ENCODE results near the gene GORASP2.

GORASP2 gene

DNA sequence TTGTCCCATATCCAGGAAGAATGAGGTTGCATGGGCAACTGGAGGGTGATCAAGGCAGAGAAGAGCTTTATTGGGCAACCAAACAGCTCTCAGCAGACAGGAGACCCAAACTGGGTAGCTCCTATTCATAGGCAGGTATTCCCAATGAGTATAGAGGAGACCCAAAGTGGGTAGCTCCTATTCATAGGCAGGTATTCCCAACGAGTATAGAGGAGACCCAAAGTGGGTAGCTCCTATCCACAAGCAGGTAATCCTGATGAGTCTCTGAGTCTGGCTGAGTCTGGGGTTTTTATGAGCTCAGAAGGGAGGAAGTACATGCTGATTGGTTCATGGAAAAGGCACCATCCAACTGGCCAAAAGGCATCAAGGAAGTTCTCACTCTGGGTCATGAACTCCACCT is 5.3 kb upstream of the GORASP2 start:
- no peak for FAIRE-seq

DNA sequence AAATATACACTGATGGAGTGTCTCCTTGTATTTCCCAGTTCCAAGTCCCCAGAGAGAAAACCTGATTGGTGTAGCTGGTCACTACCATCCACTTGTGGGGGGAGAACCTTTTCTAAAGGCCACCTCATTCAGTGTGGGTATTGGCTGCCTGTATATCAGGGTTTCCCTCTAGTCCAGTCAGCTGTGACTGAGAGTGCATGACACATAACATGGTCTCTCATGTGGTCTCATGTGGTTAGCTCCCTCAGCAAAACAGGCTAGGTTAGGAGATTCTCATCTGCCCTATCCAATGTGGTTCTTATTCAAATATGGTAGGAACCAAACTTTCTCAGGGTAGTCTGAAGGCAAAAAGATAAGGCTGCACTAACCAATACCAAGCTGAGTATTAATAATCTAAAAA is 4.1 kb upstream of the GORASP2 start:
- no peak for FAIRE-seq

DNA sequence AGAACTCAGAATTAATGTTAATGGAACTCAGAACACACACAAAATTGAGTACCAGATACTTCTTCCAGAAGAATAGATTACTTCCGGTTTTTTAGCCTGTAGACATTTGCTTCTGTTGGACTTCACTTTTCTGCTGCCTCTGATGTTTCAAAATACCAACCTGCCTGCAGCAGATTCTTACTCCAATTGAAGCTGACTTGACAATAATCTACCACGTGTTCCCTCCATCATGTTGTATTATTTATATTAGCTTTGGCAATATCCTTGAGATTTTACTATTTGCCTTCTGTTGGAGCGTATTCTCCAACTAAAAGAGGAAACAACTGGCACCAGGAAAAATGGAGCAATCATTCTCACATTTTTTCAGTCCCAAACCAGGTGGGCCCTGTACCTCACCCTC is 3.1 kb upstream of the GORASP2 start:
- no peak for FAIRE-seq

DNA sequence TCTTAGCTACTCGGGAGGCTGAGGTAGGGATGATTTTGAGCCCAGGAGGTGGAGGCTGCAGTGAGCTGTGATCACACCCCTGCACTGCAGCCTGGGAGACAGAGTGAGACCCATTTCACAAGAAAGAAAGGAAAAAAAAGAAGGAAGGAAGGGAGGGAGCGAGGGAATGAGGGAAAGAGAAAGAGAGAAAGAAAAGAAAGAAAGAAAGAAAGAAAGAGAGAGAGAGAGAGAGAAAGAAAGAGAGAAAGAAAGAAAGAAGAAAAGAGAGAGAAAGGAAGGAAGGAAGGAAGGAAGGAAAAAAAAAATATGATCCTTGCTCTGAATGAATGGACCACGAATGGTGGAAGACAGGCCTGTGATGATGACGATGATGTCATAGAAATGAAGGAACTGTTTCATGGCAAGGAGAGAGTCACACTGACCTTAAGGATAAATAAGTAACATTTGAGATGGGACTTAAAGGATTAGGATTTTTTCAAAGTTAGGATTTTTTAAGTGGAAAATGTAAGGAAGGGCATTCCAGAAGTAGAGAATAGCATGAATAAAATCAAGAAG is 2.2 kb upstream of the GORASP2 start:
- no peak for FAIRE-seq

DNA sequence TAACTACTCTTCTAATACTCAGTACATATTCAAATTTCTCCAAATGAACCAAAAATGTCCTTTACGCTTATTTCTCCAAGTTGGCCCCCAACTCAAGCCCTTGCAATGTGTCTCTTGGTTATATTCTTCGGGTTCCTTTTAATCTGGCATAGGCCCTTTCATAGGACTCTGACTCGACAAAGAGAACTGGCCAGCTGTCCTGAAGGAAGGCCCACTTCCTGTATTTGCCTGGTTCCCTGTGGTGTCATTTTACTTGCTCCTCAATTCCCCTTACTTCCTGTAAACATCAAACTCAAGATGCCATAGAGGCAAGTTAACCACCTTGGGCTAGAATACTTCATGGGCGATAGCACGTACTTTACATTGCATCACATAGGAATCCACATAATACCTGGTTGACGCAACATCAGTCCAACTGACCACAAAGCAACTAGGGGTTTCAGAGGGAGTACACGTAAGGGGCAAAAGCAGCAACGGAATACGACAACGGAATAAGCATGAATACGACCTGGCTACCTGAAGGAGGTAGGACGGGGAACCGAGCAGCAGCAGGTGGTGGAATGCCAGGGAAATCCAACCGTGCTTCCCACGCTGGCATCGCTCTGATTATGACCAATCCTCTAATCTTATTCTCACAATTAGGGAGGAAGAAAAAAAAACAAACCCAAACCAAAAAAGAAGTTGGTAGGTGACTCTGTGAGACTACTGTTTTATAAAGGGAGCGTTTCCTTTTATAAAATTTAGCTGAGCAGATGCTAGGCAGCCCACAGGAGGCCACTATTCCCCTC is 823 bp upstream of the GORASP2 start:
- FAIRE-seq: no peak

DNA sequence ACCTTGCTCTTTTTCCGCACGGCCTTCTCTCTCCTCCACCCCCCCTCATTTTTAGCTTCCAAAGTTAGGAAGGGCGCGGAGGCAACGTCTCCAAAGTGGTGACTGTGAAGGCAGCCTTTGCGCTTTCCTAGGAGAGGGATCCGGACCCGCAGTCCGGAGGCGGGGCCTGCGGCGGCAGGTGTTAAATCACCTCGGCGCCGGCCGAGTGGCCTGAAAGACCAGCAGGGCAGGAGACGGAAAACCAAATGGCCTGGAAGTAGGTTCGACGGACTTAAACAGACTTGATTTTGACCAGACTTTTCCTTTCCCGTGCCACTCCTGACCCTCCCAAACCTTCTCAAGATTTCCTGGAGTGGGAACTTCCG is 615 bp downstream of the GORASP2 start:
- FAIRE-seq: no peak

DNA sequence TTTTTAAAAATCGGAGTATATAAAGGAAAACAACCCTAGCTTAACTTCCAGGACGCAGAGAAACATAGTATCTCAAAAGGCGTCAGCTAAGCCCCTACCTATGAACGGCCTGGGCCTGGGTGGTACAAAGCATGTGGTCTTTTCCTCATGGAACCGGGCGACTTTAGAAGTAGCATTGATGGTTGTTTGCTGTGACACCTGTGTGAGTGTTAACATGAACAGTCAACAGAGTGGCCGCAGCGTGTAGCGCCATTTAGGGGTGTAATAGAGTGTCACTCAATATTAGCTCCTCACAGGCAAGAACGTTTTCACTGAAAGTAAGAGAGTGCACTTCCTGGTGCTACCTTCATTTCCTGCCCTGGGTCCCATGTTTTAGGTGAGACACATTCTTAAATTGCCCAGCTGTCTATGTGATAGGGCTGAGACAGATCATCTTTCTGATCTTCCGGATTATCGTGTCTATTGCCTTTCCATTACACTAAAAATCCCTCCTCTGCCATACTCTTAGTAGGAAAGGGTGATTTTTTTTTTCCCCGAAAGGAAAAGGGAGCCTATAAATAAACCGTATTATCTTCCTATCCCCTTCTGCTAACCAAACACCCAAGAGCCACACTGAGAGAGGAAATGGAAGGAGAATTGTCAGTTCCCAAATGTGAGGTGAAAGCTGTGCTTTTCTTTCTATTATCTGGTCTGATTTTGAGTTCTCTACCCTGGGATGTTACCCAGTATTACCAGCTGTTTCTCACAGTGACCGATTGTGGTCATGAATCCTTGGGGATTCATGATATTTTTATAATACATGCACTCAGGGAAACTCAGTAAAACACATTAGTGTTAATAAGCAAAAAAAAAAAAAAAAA is 1.3 kb downstream of the GORASP2 start:
- FAIRE-seq: no peak

DNA sequence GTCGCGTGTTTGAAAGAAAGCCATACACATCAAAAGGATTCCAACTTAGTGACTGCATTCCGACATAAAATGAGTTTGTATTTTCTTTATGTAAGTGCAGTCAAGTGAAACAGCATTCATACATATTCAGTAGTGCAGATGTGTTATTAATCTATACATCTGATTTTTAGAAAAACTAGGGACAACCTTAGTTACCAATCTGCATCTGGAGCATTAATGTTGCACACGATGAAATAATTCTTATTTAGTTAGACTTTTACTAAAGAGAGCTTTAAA is 1.9 kb downstream of the GORASP2 start:
- no peak for FAIRE-seq

DNA sequence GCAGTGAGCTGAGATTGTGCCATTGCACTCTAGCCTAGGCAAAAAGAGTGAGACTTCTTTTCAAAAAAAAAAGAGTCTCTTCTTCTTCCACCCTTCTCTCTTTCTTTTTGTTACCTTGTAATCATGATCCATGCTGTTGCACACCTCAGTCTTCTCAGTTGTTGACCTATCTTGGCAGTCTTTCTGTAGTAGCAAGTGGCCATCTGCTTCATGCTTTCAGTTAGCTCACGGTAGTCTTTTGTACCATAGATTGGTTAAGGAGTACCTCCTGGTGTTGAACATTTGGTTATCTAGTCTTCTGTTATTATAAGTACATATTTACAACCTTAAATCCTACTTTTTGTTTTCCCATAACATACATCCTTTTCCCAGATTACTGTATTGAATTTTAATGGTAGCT is 3.1 kb downstream of the GORASP2 start:
- no peak for FAIRE-seq

DNA sequence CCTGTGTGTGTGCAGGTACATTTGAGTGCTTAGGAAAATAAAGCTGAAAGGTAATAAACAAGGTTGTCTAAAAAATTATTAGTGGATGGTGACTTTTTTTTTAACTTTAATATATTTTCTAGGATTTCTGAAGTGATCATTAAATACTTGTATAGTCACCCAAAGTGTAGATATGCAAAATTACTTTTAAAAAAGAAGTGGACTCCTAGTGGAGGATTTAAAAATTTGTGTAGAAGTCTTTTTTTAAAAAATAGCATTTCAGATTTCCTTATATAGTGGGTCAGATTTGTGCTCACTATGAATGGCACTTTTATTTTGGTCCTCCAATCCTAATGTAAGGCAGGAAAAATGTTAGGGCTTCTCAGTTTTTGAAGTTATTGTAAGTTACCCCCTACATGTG is 3.9 kb downstream of the GORASP2 start:
- no peak for FAIRE-seq

DNA sequence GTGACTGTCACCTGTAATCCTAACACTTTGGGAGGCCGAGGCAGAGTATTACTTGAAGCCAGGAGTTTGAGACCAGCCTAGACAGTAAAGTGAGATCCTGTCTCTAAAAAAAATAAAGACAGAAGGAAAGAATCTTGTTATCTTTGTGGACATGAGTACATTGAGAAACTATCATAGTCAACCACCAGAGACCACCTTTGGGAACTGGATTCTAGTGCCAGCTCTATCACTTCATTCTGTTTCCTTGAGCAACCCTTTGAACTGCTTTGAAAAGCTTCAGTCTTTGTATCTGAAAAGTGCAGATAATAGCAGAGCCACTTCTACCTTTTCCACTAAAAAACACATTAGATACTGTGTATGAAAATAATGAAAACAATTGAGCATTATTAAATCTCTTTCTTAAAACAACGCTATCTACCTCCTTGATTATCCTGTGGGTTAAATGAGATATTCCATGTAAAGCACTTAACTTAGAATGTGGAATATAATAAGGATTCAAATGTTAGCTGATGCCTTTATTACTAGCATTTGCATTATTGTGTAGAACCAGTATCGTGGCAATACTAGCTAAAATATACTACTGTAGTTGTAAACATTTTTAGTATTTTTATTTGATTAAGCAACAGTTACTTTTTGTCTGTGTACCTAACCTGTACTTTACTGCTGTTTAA is 8.8 kb downstream of the GORASP2 start:
- no peak for FAIRE-seq

DNA sequence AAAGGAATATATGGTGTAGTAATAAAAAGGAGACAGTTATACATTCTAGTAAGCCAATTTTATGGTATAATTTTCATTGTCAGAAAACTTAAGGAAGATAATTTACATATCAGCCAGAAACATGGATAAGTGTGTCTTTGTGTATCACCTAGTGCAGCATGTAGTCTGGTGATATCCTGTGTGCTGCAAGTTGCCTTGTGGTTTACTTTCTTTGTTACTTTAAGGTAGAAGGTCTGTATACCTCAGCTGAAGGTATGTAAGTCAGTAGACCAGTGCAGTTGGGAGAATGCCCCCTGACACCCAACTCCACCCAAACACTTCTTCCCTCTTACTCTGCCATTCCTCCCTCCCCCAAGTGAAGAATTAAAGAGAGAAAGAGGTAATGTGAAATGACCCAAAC is 11.0 kb downstream of the GORASP2 start:
- no peak for FAIRE-seq

DNA sequence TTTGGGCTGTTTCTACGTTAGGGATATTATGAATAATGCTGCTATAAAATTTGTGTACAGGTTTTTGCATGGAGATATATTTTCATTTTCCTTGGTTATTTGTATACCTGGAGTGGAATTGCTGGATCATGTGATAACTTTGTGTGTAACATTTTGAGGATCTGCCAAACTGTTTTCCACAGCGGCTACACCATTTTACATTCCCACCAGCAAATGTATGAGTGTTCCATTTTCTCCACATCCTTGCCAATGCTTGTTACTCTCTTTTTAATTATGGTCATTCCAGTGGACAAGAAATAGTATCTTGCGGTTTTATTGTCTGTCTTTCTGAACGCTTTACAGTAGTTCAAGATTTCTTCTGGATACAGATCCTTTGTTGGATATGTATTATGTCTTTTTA is 13.6 kb downstream of the GORASP2 start:
- FAIRE-seq: no peak

DNA sequence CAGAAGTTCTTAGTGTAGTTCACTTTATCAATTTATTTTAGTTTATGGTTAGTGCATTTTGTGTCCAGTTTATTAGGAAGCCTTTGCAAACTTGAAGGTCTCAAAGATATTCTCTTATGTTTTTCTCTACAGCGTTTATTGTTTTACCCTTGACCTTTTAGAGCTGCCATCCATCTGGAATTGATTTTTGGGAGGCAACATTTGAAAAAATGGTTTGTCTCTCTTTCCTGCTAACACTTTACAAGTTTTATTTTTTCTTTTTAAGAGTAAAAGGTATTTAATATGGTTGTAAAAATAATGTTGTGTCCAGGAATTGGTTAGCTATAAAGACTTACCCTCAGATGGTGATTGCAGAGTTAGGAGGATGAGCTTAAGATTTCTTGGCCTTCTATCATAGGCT is 14.0 kb downstream of the GORASP2 start:
- FAIRE-seq: no peak

DNA sequence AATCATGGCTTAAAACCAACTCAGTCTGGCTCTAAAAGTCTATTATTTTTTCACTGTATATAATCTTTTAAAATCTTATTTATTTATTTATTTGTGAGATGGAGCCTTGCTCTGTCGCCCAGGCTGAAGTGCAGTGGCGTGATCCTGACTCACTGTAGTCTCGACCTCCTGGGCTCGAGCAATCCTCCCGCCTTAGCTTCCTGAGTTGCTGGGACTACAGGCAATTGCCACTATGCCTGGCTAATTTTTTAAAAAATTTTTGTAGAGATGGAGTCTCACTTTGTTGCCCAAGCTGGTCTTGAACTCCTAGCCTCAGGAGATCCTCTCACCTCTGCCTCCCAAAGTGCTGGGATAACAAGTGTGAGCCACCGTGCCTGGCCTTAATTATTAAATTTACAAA is 14.5 kb downstream of the GORASP2 start:
- FAIRE-seq: no peak

DNA sequence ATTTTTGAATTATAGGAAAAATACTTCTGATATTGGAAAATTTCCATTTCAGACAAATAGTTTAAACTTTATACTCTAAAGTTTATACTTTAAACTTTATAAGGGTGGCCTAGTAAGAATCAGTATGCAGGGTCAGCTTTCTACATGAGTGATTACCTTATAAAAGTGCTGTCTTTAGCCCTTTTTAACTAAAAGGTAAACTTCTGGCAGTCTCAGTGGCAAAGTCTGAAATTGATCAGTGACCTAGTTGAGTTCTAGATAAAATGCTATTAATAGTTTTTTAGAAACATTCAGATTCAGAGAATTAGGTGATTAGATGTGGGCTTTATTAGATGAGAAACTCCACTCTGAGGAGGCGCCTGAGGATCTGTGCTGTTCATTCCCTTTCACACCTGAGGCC is 15.5 kb downstream of the GORASP2 start:
- no peak for FAIRE-seq

DNA sequence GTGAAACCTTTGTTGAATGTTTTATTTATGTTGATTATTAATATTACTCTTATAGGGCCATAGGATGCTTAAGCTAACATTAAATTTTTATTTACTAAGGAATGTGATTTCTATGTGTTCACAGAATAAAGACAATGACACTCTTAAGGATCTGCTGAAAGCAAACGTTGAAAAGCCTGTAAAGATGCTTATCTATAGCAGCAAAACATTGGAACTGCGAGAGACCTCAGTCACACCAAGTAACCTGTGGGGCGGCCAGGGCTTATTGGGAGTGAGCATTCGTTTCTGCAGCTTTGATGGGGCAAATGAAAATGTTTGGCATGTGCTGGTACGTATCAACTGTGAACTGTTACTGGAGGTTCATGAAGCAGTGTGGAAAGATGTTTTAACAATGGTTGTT is 20.4 kb downstream of the GORASP2 start:
- FAIRE-seq: no peak

DNA sequence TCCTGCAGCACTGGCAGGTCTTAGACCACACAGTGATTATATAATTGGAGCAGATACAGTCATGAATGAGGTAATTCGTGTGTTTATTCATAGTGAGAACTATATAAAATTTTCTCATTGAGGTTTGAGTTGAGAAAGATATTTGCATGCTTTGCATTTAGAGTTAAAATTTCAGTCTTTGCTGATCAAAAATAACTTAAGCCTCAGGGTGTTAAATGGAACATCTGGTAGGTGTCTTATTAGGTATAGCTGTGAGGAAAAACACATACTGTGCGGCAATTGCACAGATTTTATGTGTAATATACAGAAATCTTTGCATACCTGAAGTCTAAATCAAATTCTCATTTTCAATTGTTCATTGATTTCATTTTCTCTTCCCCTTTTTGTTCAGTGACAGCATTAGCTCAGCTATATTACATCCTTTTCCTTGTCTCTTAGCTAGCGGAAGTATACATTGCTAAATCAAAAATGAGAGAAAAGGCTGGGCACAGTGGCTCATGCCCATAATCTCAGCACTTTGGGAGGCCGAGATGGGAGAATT is 21.2 kb downstream of the GORASP2 start:
- FAIRE-seq: no peak

DNA sequence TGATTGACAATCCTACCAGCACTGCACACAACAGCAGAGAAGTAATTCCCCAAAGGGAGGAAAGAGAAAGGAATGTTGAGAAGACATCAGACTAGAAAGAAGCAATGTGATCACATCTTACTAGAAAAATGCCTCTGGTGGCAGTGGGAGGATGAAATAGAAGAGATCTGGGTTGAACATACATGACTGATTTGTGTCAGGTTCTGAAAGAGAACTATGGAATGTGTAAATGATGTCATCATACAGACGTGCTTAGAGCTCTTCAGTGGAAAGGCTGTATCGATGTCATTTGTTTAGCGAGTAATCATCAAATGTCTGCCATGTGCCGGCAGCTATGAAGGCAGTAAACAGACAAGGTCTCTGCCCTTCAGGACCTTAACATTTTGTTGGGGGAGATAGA is 24.9 kb downstream of the GORASP2 start:
- FAIRE-seq: no peak

DNA sequence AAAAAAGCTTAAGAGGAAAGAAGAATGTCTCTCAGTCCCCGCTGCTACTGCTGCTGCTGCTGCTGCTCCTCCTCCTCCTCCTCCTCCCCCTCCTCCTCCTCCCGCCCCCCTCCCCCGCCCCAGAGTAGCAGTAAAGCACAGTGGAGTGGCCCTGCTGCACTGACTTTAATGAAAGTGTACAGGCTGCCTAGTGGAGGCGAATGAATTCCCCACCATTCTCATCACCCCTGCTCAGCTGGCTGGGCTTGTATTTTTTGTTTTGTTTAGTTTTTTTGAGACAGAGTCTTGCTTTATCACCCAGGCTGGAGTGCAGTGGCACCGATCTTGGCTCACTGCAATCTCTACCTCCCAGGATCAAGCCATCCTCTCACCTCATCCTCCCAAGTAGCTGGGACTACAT is 34.3 kb downstream of the GORASP2 start:
- no peak for FAIRE-seq

DNA sequence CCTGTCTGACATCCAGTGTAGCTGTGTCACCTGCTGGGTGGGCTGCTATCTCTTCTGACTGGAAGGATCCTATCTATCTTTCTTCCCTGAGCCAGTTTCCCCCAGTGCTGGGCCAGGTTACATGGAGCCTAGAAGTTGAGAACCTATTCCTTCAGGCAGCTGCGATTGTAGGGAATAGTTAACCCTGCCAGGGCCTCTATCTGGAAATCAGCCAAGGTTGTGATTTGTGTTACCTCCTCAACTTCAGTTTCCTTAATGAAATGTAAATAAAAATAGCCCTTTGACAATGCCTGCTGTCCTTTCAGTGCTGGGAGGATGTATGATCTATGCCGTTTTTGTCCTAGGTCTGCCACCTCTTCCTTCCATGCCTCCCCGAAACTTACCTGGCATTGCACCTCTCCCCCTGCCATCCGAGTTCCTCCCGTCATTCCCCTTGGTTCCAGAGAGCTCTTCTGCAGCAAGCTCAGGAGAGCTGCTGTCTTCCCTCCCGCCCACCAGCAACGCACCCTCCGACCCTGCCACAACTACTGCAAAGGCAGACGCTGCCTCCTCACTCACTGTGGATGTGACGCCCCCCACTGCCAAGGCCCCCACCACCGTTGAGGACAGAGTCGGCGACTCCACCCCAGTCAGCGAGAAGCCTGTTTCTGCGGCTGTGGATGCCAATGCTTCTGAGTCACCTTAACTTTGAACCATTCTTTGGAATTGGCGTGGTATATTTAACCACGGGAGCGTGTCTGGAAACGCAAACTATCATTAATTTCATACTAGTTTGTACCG is 36.6 kb downstream of the GORASP2 start:
- FAIRE-seq: no peak

DNA sequence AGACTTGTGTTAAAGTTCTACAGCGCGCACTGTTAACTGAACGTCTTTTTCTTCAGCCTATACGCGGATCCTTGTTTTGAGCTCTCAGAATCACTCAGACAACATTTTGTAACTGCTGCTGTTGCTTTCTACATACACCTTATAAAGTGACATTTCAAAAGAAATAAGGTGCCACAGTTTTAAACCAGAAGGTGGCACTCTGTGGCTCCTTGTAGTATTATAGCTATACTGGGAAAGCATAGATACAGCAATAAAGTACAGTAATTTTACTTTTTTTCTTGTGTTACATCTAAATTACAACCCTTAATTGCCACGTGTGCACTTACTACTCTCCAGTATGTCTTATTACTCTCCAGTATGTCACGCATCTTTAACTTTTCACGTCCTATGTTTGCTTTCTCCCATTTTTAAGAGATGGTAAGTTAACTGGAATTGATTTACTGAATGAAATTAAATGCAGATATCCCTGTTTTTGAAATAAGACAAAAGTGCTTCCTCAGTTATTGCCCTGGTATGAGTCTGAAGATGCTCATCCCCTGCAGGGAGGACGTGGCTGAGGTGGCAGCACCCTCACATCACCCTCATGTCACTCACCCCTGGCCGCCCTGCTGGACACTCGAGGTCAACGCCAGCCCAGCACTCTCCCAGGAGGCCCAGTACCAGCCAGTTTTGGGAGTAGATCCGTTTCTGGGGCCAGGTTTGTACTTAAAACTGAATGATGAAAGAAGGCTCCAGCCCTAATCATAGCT is 37.8 kb downstream of the GORASP2 start:
- no peak for FAIRE-seq

Measured in colon (tissue), 2 donors.